ENCODE measurements around the gene EEF1AKMT4.
A peak's percentile ranks its signal among the peaks of the same experiment; 100 is the strongest.

The EEF1AKMT4 gene

DNA sequence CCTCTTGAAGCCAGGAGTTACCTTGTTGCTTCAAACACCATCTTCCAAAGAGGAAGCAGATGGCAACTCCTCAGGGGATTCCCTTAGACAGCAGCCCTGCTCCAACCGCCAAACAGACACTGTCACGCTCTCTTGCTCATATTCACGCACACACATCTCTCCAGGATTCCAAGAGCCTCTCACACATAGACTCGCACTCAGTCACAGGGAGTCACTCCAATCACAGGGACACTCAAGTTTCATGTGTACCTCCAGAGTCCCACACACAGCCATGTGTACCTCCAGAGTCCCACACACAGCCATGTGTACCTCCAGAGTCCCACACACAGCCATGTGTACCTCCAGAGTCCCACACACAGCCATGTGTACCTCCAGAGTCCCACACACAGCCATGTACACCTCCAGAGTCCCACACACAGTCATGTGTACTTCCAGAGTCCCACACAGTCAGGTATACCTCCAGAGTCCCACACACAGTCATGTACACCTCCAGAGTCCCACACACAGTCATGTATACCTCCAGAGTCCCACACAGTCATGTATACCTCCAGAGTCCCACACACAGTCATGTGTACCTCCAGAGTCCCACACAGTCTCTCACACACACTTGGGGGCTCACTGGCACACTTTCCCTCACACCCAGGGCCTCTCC lies 14.0 kb upstream of the EEF1AKMT4 start:
- no peak for DNase-seq (ENCODE audit: low read depth in 2 of 2)

DNA sequence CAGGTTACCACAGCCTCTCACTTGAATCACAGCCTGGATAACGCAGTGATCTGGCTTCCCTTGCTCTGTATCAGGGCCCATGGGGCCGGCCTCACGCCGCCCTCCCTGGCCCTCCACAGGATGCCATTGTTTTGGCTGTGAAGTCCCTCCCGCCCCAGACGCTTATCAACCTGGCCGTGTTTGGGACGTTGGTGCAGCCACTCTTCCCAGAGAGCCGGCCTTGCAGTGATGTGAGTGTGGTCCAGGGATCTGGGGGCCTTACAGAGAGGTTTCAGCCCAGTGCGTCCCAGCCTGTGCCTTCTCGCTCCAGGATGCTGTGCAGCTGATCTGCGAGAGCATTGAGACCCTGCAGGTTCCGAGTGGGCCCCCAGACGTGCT lies 13.4 kb upstream of the EEF1AKMT4 start:
- DNase-seq (ENCODE audit: low read depth in 2 of 2), result no peak

DNA sequence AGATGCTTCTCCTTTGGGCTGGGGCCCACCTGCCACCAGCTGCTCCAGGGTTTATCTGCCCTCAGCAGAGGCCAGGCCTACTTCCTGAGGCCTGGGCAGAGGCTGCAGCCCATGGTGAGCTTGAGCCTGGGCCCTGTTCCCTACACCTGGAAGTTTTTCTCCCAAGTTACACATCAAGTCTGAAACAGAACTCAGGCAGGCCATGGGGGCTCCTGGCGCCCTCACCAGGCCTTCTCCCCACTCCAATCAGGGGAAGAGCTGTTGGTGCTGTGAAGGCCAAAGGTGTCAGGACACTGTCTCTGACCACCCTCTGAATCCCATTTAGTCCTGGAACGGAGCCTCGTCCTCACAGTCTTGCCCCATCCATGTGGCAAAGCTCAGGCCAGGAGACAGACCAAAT lies 12.8 kb upstream of the EEF1AKMT4 start:
- DNase-seq (ENCODE audit: low read depth in 2 of 2), result no peak

GRCh38 chr3:184237211-184237610 lies 12.3 kb upstream of the EEF1AKMT4 start:
- no peak for DNase-seq (ENCODE audit: low read depth in 2 of 2)

GRCh38 chr3:184237807-184238206 lies 11.7 kb upstream of the EEF1AKMT4 start:
- no peak for DNase-seq (ENCODE audit: low read depth in 2 of 2)

GRCh38 chr3:184238246-184238818 lies 11.1 kb upstream of the EEF1AKMT4 start:
- no peak for DNase-seq (ENCODE audit: low read depth in 2 of 2)

DNA sequence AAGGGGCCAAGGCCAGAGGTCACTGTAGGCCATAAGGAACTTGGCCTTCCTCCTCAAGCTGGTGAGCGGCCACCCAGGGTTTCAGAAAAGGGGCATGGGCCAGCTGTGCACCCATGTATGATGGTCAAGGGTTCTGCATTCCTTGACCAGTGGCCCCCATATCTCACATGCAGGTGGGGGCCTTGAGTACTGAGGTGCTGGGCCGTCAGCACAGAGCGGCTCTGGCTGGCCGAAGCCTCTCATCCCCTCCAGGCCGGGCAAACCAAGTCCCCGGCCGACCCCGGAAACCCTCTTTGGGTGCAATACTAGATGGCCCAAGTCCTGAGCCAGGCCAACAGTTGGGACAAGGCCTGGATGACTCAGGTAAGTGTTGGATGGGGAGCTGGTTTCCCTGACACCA lies 10.3 kb upstream of the EEF1AKMT4 start:
- DNase-seq (ENCODE audit: low read depth in 2 of 2), result no peak

- no peak for DNase-seq (ENCODE audit: low read depth in 2 of 2)
These were observed 9.8 kb upstream of the EEF1AKMT4 start for GRCh38 chr3:184239708-184240107.

GRCh38 chr3:184240384-184241140 lies 8.9 kb upstream of the EEF1AKMT4 start:
- DNase-seq (ENCODE audit: low read depth in 2 of 2), result no peak

DNA sequence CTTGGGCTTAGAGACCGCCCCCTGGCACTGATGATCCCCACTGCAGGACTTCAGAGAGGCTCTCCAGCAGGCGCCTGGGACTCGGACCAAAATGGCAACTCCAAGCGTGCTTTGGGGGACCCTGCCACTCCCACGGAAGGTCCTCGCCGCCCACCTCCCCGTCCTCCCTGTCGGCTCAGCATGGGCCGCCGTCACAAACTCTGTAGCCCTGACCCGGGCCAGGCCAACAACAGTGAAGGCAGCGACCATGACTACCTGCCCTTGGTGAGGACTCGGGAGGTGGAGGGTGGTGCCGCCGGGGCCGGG lies 8.4 kb upstream of the EEF1AKMT4 start:
- DNase-seq (ENCODE audit: low read depth in 2 of 2), result no peak

GRCh38 chr3:184241447-184242296 lies 7.8 kb upstream of the EEF1AKMT4 start:
- no peak for DNase-seq (ENCODE audit: low read depth in 2 of 2)

- DNase-seq (ENCODE audit: low read depth in 2 of 2), result no peak
These were observed 7.2 kb upstream of the EEF1AKMT4 start for GRCh38 chr3:184242297-184242685.

GRCh38 chr3:184248454-184249411 lies 739 bp upstream of the EEF1AKMT4 start, which contains the start of gene ALG3:
Gene ALG3 (minus strand): TSS chr3:184248962. CDS start chr3:184248940, 22 bp downstream.
- peak; percentile 84 to 87 for DNase-seq (ENCODE audit: low read depth in 2 of 2)

DNA sequence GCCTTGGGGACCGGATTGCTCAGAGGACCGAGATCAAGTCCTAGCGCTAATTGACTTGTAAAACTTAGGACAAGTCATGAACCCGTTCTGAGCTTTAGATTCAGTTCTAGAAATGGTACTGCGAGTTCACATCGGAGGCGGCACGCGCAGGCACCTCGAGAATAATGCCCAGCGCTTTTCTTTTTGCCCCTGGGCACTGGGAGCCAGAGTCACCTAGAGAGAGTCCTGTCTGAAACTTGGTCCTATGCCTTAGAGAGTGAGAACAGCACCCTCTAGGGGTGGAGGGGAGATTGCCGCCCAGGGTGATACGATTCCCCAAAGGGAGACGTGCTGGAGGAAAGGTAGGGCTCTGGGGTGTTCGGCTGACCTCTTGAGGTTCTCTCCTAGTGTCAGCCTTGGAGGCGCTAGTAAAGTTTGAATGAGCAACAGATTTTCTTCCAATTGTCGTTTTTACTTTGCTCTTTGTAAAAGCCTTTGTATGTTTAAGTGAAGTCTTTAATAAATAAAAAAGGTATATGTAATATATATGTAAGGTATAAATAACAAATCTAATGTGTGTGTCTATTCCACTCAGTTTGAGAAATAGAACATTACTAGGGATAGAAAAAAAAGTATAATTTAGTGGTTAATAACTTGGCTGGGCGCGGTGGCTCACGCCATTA lies 826 bp downstream of the EEF1AKMT4 start:
- DNase-seq (ENCODE audit: low read depth in 2 of 2), result peak; percentile 82 to 85

- peak in 1 of 2 donors; percentile 10 for DNase-seq (ENCODE audit: low read depth in 2 of 2)
These were observed 6.0 kb downstream of the EEF1AKMT4 start for GRCh38 chr3:184255291-184256039.

- DNase-seq (ENCODE audit: low read depth in 2 of 2), result no peak
These were observed 7.8 kb downstream of the EEF1AKMT4 start for GRCh38 chr3:184257083-184257915.

DNA sequence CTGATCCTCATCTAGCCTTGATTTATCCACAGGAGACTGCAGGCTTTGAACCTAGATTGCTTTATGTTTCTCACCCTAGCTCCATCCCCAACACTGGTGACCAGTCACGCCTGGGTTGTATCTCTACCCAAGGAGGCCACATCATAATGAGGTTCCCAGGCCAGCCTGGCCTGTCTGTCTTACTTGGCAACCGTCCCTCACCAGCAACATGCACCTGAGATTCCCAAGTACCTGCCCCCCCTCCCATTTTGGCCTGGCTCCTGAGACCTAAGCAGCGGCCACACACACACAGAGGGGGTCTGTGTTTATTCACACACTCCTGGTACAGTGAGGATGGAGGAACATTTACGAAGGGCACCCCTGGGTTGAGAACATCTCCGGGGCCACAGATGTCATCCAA lies 9.5 kb downstream of the EEF1AKMT4 start:
- DNase-seq (ENCODE audit: low read depth in 2 of 2), result no peak

GRCh38 chr3:184259396-184259877 lies 10.0 kb downstream of the EEF1AKMT4 start:
- no peak for DNase-seq (ENCODE audit: low read depth in 2 of 2)

Measured in stimulated activated CD4-positive, alpha-beta T cell treated with anti-CD3 and anti-CD28 coated beads, Interleukin-1b, Interleukin-23, amount 100 ng/mL, for 4 hours (primary cell).